HG02840 (cell line): ENCODE measurements around the gene LHX6.

Experiments used
- ATAC-seq: cut with Tn5 transposase; IDR thresholded peaks from one replicate; pipeline ENCODE4 v1.9.1; 2021; ENCODE audit warnings: mild to moderate bottlenecking, moderate library complexity, moderate number of reproducible peaks; ENCODE audit not compliant: unreplicated experiment, low FRiP score

Gene LHX6

GRCh38 chr9:122239722-122240121, 11.0 kb upstream of the LHX6 start:
- ATAC-seq: no peak

- ATAC-seq: no peak
These were observed 7.9 kb upstream of the LHX6 start for GRCh38 chr9:122236681-122237080.

- no peak for ATAC-seq
These were observed 5.4 kb upstream of the LHX6 start for GRCh38 chr9:122234022-122234748.

GRCh38 chr9:122232796-122233306, 4.1 kb upstream of the LHX6 start:
- no peak for ATAC-seq

- no peak for ATAC-seq
These were observed 704 bp upstream of the LHX6 start for GRCh38 chr9:122229485-122229837.

- ATAC-seq: no peak
These were observed 578 bp downstream of the LHX6 start for GRCh38 chr9:122228191-122228567.

GRCh38 chr9:122227575-122227900, 1.2 kb downstream of the LHX6 start:
- no peak for ATAC-seq

- ATAC-seq: no peak
These were observed 1.8 kb downstream of the LHX6 start for GRCh38 chr9:122226758-122227574.

GRCh38 chr9:122226142-122226757, 2.5 kb downstream of the LHX6 start:
- ATAC-seq: no peak

GRCh38 chr9:122225312-122226141, 3.2 kb downstream of the LHX6 start:
- no peak for ATAC-seq

- no peak for ATAC-seq
These were observed 5.3 kb downstream of the LHX6 start for GRCh38 chr9:122223435-122223834.

GRCh38 chr9:122222791-122223190, 6.0 kb downstream of the LHX6 start:
- no peak for ATAC-seq

GRCh38 chr9:122221183-122221811, 7.5 kb downstream of the LHX6 start:
- ATAC-seq: no peak

- ATAC-seq: no peak
These were observed 8.0 kb downstream of the LHX6 start for GRCh38 chr9:122220673-122221182.

GRCh38 chr9:122219856-122220672, 8.7 kb downstream of the LHX6 start:
- ATAC-seq: no peak

- no peak for ATAC-seq
These were observed 9.6 kb downstream of the LHX6 start for GRCh38 chr9:122218935-122219855.

GRCh38 chr9:122218071-122218934, 10.5 kb downstream of the LHX6 start:
- no peak for ATAC-seq
